Endothelial cell of umbilical vein (primary cell): ENCODE data around the gene LYRM9. TPM values are rescaled to one million over a fixed set of nuclear protein-coding genes. Genes with fewer than 3 reads are reported as not detected.
"Not testable (repeated sequence)": the region's sequence is repeated elsewhere in the genome, so short reads cannot be mapped to it uniquely, and the experiment has no call there.

Source experiments
- BruUV-seq: library from RNA; stranded (reverse); fragments of 400-500 nt; replicated peaks from 2 replicates; lab custom pipeline; 2021; lab: Mats Ljungman, UMichigan
- CTCF ChIA-PET: fragments of 300-600, 350-600 bp; sonication (Branson Sonifier 250); formaldehyde crosslinking; loops from one replicate; lab custom pipeline; 2021; ENCODE audit warnings: antibody characterized with exemption, inconsistent platforms; lab: Charles Lee
- POLR2A ChIA-PET: fragments of 300-600, 350-600 bp; sonication (Branson Sonifier 250); formaldehyde crosslinking; loops from one replicate; lab custom pipeline; 2021; ENCODE audit warnings: antibody characterized with exemption, inconsistent platforms; lab: Charles Lee
- DNase-seq: peaks from one replicate; pipeline ENCODE4 v3.0.0-alpha.2; 2011; ENCODE audit warnings: low read depth, low spot score
- FAIRE-seq: peaks from 2 replicates; lab custom pipeline; 2011; peaks lifted over from hg19 to GRCh38; lab: Jason Lieb, UNC
- H2AFZ ChIP-seq: 2 replicates; pipeline ENCODE4 v1.6.0; 2012; ENCODE audit warnings: low read depth, low read length, control low read depth, inconsistent platforms
- H3K27ac ChIP-seq: 2 replicates; pipeline ENCODE4 v1.5.1; 2011; ENCODE audit warnings: low read depth, mild to moderate bottlenecking, control low read depth, low read length, moderate library complexity; ENCODE audit not compliant: insufficient read depth
- H3K27me3 ChIP-seq, 2 experiments: 2 replicates each; pipeline versions ENCODE4 v1.6.0 to v1.6.1; 2011; ENCODE audit warnings: low read length in 2 of 2, mixed read lengths in 1 of 2; ENCODE audit not compliant: control insufficient read depth in 2 of 2, insufficient read depth in 2 of 2
- H3K36me3 ChIP-seq, 2 experiments: 2 replicates in 1 of 2; 3 replicates in 1 of 2; pipeline ENCODE4 v1.5.1; 2011; ENCODE audit warnings: low read length in 2 of 2, mild to moderate bottlenecking in 1 of 2, moderate library complexity in 1 of 2; ENCODE audit not compliant: control insufficient read depth in 2 of 2, insufficient read depth in 2 of 2; ENCODE audit errors: extremely low read depth in 1 of 2
- H3K4me1 ChIP-seq: 3 replicates; pipeline ENCODE4 v1.5.1; 2011; ENCODE audit warnings: mild to moderate bottlenecking, low read length; ENCODE audit not compliant: control insufficient read depth, insufficient read depth; ENCODE audit errors: extremely low read depth
- H3K4me2 ChIP-seq: 2 replicates; pipeline ENCODE4 v1.6.1; 2011; ENCODE audit warnings: low read length, control low read depth, mixed read lengths; ENCODE audit not compliant: insufficient read depth
- H3K4me3 ChIP-seq, 3 experiments: fragments of 200-600 bp in 1 of 3; sonication (generic), shearing (Covaris generic) in 1 of 3; replicated peaks in 1 of 3; 2 replicates each; pipeline ENCODE4 v1.5.1; 2011 to 2016; ENCODE audit warnings: control low read depth in 3 of 3, low read length in 3 of 3, mild to moderate bottlenecking in 2 of 3, inconsistent platforms in 1 of 3, low read depth in 1 of 3, moderate library complexity in 1 of 3; ENCODE audit not compliant: insufficient read depth in 1 of 3
- H3K79me2 ChIP-seq: 2 replicates; pipeline ENCODE4 v1.6.0; 2012; ENCODE audit warnings: low read length, inconsistent platforms; ENCODE audit not compliant: control insufficient read depth, insufficient read depth
- H3K9ac ChIP-seq: replicated peaks from 2 replicates; pipeline ENCODE3; 2011; ENCODE audit warnings: low read length, control low read depth; ENCODE audit not compliant: insufficient read depth; ENCODE audit errors: extremely low read depth
- H3K9me1 ChIP-seq: replicated peaks from 3 replicates; pipeline ENCODE4 v1.6.0; 2011; ENCODE audit warnings: mild to moderate bottlenecking, low read length; ENCODE audit not compliant: control insufficient read depth, insufficient read depth; ENCODE audit errors: extremely low read depth
- H3K9me3 ChIP-seq: replicated peaks from 2 replicates; pipeline ENCODE4 v1.5.1; 2012; ENCODE audit warnings: low read length, inconsistent platforms; ENCODE audit not compliant: control insufficient read depth, insufficient read depth
- H4K20me1 ChIP-seq: replicated peaks from 2 replicates; pipeline ENCODE3; 2011; ENCODE audit warnings: mild to moderate bottlenecking, low read length; ENCODE audit not compliant: control insufficient read depth, insufficient read depth; ENCODE audit errors: extremely low read depth
- dilution Hi-C: fragments of 300-500 bp; cut with MboI; formaldehyde crosslinking; loops from one replicate; pipeline ENCODE4 v1.15.0; 2019; ENCODE audit warnings: low sequenced_read_pairs; ENCODE audit not compliant: extremely low pct_ligation_motif_present
- intact Hi-C: fragments of 100-400 bp; cut with micrococcal nuclease; formaldehyde crosslinking; loops from one replicate; pipeline ENCODE4 v1.10.0; 2022
- polyA plus RNA-seq, 4 experiments: library from polyadenylated mRNA; depleted of rRNA in 3 of 4; stranded (reverse) in 3 of 4; unstranded in 1 of 4; fragments of >200 nt; gene quantifications; 2 replicates each; pipeline versions ENCODE4 v1.2.1 to v1.2.3, GENCODE V29; 2011 to 2012; ENCODE audit warnings: missing spikeins in 1 of 4
- total RNA-seq: library from RNA; stranded (reverse); gene quantifications from 2 replicates; pipeline ENCODE4 v1.2.3, GENCODE V29; 2021

The LYRM9 gene
- total and polyA plus RNA-seq, 2 donors (not counting 3 experiments of a cell fraction or from before 2014, with no cell fraction given): 3.0 to 4.0 TPM

GRCh38 chr17:27838607-27839006 lies 54.6 kb downstream of the LYRM9 start:
- DNase-seq, POLR2A ChIA-PET, H3K27ac ChIP-seq, H2AFZ ChIP-seq, H3K4me1 ChIP-seq, H3K9me1 ChIP-seq, H3K36me3 ChIP-seq, H3K9ac ChIP-seq, intact Hi-C loops, H3K4me2 ChIP-seq, BruUV-seq, CTCF ChIA-PET, H4K20me1 ChIP-seq, H3K4me3 ChIP-seq, dilution Hi-C loops, H3K79me2 ChIP-seq, H3K9me3 ChIP-seq, FAIRE-seq: not testable (repeated sequence)
- H3K27me3 ChIP-seq: peaks cover 4 to 13% of the 10 kb centered on the region in 2 experiments

- POLR2A ChIA-PET, H3K4me2 ChIP-seq: not testable (repeated sequence)
- CTCF ChIA-PET: interaction anchor here (0.8 kb wide), 1 partner anchor 43 kb away, joined by 3 read pairs; no protein-coding TSS in a partner anchor
Measured at GRCh38 chr17:27837769-27838168, 55.4 kb downstream of the LYRM9 start.

More at GRCh38 chr17:27837769-27838168, 55.4 kb downstream of the LYRM9 start:
- H3K27me3 ChIP-seq: peaks cover 4 to 13% of the 10 kb centered on the region in 2 experiments
- H2AFZ ChIP-seq, BruUV-seq, FAIRE-seq, H3K9ac ChIP-seq, H4K20me1 ChIP-seq, H3K9me1 ChIP-seq, H3K9me3 ChIP-seq, dilution Hi-C loops, H3K36me3 ChIP-seq, intact Hi-C loops, H3K79me2 ChIP-seq, H3K4me3 ChIP-seq, H3K27ac ChIP-seq, H3K4me1 ChIP-seq, DNase-seq: not testable (repeated sequence)
